ENCODE data around the gene ACADVL.
A peak's percentile ranks its signal among the peaks of the same experiment; 100 is the strongest.

Gene ACADVL

GRCh38 chr17:7258731-7259554 is 39.2 kb downstream of the ACADVL start:
- TF ChIP-seq, protein P1, sequence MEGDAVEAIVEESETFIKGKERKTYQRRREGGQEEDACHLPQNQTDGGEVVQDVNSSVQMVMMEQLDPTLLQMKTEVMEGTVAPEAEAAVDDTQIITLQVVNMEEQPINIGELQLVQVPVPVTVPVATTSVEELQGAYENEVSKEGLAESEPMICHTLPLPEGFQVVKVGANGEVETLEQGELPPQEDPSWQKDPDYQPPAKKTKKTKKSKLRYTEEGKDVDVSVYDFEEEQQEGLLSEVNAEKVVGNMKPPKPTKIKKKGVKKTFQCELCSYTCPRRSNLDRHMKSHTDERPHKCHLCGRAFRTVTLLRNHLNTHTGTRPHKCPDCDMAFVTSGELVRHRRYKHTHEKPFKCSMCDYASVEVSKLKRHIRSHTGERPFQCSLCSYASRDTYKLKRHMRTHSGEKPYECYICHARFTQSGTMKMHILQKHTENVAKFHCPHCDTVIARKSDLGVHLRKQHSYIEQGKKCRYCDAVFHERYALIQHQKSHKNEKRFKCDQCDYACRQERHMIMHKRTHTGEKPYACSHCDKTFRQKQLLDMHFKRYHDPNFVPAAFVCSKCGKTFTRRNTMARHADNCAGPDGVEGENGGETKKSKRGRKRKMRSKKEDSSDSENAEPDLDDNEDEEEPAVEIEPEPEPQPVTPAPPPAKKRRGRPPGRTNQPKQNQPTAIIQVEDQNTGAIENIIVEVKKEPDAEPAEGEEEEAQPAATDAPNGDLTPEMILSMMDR (conservative IDR thresholded peaks at IDR 0.05; ENCODE audit: low read length), result no peak
- H3K4me3 ChIP-seq (ENCODE audit: low read length), result no peak overlapping the region
- DNase-seq (ENCODE audit: low read depth), result peak; percentile 66

DNA sequence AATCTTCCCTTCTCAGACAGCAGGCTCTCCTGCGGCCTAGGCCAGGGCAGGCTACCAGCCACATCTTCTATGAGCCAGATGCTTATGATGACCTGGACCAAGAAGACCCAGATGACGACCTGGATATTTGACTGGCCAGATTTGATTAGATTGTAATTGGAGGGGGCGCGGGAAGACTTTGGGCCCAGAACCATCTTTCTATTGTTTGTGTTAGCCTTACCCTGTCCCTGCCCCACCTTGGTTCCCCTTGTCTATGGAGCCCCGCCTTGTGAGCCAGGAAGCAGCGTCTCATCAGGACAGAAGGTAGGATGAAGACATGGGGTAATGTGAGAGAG is 39.8 kb downstream of the ACADVL start:
- TF ChIP-seq, protein P1 (conservative IDR thresholded peaks at IDR 0.05; ENCODE audit: low read length), result no peak
- no peak overlapping the region for H3K4me3 ChIP-seq (ENCODE audit: low read length)
- DNase-seq (ENCODE audit: low read depth), result no peak

DNA sequence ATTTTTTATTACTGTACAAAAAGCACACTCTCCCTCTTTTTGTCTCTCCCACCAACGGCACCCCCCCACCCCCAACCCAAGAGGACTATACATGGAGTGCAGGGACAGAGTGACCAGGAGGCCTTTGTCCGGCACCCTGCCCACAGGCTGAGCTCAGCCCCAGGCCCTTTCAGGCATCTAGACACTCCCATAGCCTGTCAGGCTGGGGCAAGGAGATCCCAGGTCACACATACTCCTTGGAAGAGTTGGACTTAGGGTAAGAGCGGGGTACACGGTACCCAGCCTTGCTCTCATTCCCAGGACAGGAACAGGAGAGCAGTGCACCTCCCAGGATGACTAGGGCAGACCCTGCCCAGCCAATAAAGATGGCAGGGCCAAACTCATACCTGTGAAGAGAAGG is 40.4 kb downstream of the ACADVL start:
- DNase-seq (ENCODE audit: low read depth), result no peak
- TF ChIP-seq, protein P1 (conservative IDR thresholded peaks at IDR 0.05; ENCODE audit: low read length), result no peak
- H3K4me3 ChIP-seq (ENCODE audit: low read length), result no peak overlapping the region

- H3K4me3 ChIP-seq (ENCODE audit: low read length), result peak overlapping the region; percentile 47
- DNase-seq (ENCODE audit: low read depth), result no peak
- TF ChIP-seq, protein P1 (conservative IDR thresholded peaks at IDR 0.05; ENCODE audit: low read length), result no peak
Measured at GRCh38 chr17:7260651-7261378, 41.1 kb downstream of the ACADVL start.

- TF ChIP-seq, protein P1 (conservative IDR thresholded peaks at IDR 0.05; ENCODE audit: low read length), result no peak
- no peak for DNase-seq (ENCODE audit: low read depth)
- peak overlapping the region; percentile 47 for H3K4me3 ChIP-seq (ENCODE audit: low read length)
Measured at GRCh38 chr17:7261379-7262191, 41.8 kb downstream of the ACADVL start.

GRCh38 chr17:7262192-7262934 is 42.6 kb downstream of the ACADVL start, which contains the start of gene CLDN7:
TSS of gene CLDN7 (minus strand) at chr17:7262478. CDS start at chr17:7262043, 435 bp downstream.
- DNase-seq (ENCODE audit: low read depth), result no peak
- TF ChIP-seq, protein P1 (conservative IDR thresholded peaks at IDR 0.05; ENCODE audit: low read length), result no peak

More at GRCh38 chr17:7262192-7262934, 42.6 kb downstream of the ACADVL start, which contains the start of gene CLDN7:
- H3K4me3 ChIP-seq (ENCODE audit: low read length), result peak within 1 kb of the TSS; percentile 47
